Panc1 (cell line): ENCODE data around the gene ORAI1. TPM values are rescaled to one million over a fixed set of nuclear protein-coding genes. Genes with fewer than 3 reads are reported as not detected.

Source experiments
- ATAC-seq: fragments of 200-7000 bp; cut with Tn5 transposase; 2 replicates; pipeline ENCODE4 v1.9.1; 2020; ENCODE audit warnings: mild to moderate bottlenecking, moderate library complexity
- BruUV-seq: library from RNA; stranded (reverse); fragments of 400-500 nt; replicated peaks from 2 replicates; lab custom pipeline; 2021; lab: Mats Ljungman, UMichigan
- CTCF ChIA-PET: fragments of 300-600 bp; sonication (Branson Sonifier 250); formaldehyde crosslinking; loops from one replicate; lab custom pipeline; 2022; ENCODE audit warnings: antibody characterized with exemption; lab: Charles Lee
- POLR2A ChIA-PET: fragments of 300-600 bp; sonication (Branson Sonifier 250); formaldehyde crosslinking; loops from one replicate; lab custom pipeline; 2022; ENCODE audit warnings: antibody characterized with exemption; lab: Charles Lee
- DNase-seq: peaks from one replicate; pipeline ENCODE4 v3.0.0-alpha.2; 2010; ENCODE audit warnings: low read depth, low spot score
- H3K27ac ChIP-seq: 2 replicates; pipeline ENCODE4 v1.5.1; 2011; ENCODE audit warnings: mild to moderate bottlenecking, low read length, inconsistent platforms
- H3K27me3 ChIP-seq: fragments of 200-500 bp; sonication (Bioruptor generic); 2 replicates; pipeline ENCODE4 v1.6.0; 2014; ENCODE audit warnings: low read length, inconsistent platforms; ENCODE audit not compliant: control insufficient read depth, insufficient read depth
- H3K36me3 ChIP-seq: fragments of 200-500 bp; sonication (Bioruptor generic); 2 replicates; pipeline ENCODE4 v1.5.1; 2014; ENCODE audit warnings: inconsistent platforms, mild to moderate bottlenecking, low read length, moderate library complexity; ENCODE audit not compliant: control insufficient read depth, insufficient read depth
- H3K4me1 ChIP-seq: 2 replicates; pipeline ENCODE4 v1.5.1; 2011; ENCODE audit warnings: inconsistent platforms, mild to moderate bottlenecking, low read length, moderate library complexity; ENCODE audit not compliant: control insufficient read depth, insufficient read depth
- H3K4me3 ChIP-seq, 2 experiments: 2 replicates each; pipeline ENCODE4 v1.5.1; 2011 to 2012; ENCODE audit warnings: low read depth in 2 of 2, low read length in 2 of 2, mild to moderate bottlenecking in 2 of 2, inconsistent platforms in 1 of 2, moderate library complexity in 1 of 2
- H3K9me3 ChIP-seq: fragments of 200-500 bp; sonication (Bioruptor generic); 2 replicates; pipeline ENCODE4 v1.5.1; 2014; ENCODE audit warnings: low read depth, mild to moderate bottlenecking, inconsistent platforms, low read length, moderate library complexity; ENCODE audit not compliant: control insufficient read depth, insufficient read depth
- POLR2AphosphoS5 ChIP-seq: IDR thresholded peaks from 2 replicates; pipeline ENCODE4 v1.6.1; 2012; ENCODE audit warnings: mild to moderate bottlenecking, low read depth, low read length, moderate library complexity
- SIN3A ChIP-seq: IDR thresholded peaks from 2 replicates; pipeline ENCODE4 v1.6.1; 2012; ENCODE audit warnings: low read depth, mild to moderate bottlenecking, low read length, moderate library complexity, borderline replicate concordance; ENCODE audit not compliant: insufficient read depth
- TCF7L2 ChIP-seq: IDR thresholded peaks from 2 replicates; pipeline ENCODE4 v1.6.1; 2011; ENCODE audit warnings: mild to moderate bottlenecking, low read depth, low read length, inconsistent platforms
- in situ Hi-C: cut with HindIII; loops from 2 replicates; pipeline ENCODE4 v1.10.0; 2016; ENCODE audit warnings: low sequenced_read_pairs, low pct_unique_long_range_greater_than_20kb
- intact Hi-C: fragments of 100-400 bp; cut with micrococcal nuclease; formaldehyde crosslinking; loops from one replicate; pipeline ENCODE4 v1.10.0; 2022; ENCODE audit not compliant: unreplicated experiment
- total RNA-seq: library from RNA; stranded (reverse); gene quantifications from one replicate; pipeline ENCODE4 v1.2.1, GENCODE V29; 2021; ENCODE audit not compliant: unreplicated experiment
- TF ChIP-seq, protein P1 (sequence below): fragments of 450-650 bp; IDR thresholded peaks from 2 replicates; pipeline ENCODE4 v1.5.1; 2017; ENCODE audit warnings: mild to moderate bottlenecking
- TF ChIP-seq, protein P2 (sequence below), 2 experiments: IDR thresholded peaks; 2 replicates each; pipeline ENCODE4 v1.6.1; 2011 to 2012; ENCODE audit warnings: low read depth in 2 of 2, control low read depth in 1 of 2, low read length in 1 of 2, mild to moderate bottlenecking in 1 of 2, moderate library complexity in 1 of 2; ENCODE audit not compliant: insufficient read depth in 1 of 2

ORAI1 gene
- total RNA-seq, 1 experiment from 2014 or later: 36.7 TPM

DNA sequence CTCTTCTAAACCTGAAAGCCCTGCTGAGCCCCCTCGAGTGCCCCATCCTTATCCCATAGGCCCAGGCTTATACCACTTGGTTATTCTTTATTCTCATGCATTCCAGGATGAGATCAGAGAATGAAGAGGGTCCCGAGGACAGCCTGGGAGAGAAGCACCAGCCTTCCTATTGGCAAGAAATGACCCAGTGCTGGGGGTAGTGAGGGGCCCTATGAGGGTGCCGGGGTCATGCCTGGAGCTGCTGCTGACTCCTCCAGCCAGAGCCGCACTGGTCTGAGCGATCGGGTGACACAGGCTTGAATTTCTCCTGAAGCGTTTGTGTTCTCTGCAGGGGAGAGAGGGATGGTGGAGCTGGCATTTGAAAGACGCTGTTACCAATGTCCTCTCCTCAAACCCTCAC is 25.0 kb downstream of the ORAI1 start:
- Histone ChIP-seq H3K27ac (no peak overlapping the region), H3K4me3 (no peak overlapping the region), H3K4me1 (no peaks in the 10 kb centered on the region), H3K9me3 (no peaks in the 10 kb centered on the region), H3K36me3 (no peaks in the 10 kb centered on the region), H3K27me3 (no peaks in the 10 kb centered on the region)
- no peak for ATAC-seq
- ChIA-PET POLR2A (interaction anchor here (0.5 kb wide), 1 partner anchor 21 kb away, joined by 4 read pairs; no protein-coding TSS in a partner anchor), CTCF (interaction anchor here (0.7 to 1.0 kb wide), 2 partner anchors 157 to 209 kb away, joined by 3 read pairs; no protein-coding TSS in a partner anchor)
- in situ Hi-C loops (no loop called here), intact Hi-C loops (no loop called here)
- DNase-seq: no peak
- no TSS peak for BruUV-seq
- TF ChIP-seq POLR2AphosphoS5: no peak
- TF ChIP-seq TCF7L2: no peak
- TF ChIP-seq, protein P1, sequence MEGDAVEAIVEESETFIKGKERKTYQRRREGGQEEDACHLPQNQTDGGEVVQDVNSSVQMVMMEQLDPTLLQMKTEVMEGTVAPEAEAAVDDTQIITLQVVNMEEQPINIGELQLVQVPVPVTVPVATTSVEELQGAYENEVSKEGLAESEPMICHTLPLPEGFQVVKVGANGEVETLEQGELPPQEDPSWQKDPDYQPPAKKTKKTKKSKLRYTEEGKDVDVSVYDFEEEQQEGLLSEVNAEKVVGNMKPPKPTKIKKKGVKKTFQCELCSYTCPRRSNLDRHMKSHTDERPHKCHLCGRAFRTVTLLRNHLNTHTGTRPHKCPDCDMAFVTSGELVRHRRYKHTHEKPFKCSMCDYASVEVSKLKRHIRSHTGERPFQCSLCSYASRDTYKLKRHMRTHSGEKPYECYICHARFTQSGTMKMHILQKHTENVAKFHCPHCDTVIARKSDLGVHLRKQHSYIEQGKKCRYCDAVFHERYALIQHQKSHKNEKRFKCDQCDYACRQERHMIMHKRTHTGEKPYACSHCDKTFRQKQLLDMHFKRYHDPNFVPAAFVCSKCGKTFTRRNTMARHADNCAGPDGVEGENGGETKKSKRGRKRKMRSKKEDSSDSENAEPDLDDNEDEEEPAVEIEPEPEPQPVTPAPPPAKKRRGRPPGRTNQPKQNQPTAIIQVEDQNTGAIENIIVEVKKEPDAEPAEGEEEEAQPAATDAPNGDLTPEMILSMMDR: no peak

DNA sequence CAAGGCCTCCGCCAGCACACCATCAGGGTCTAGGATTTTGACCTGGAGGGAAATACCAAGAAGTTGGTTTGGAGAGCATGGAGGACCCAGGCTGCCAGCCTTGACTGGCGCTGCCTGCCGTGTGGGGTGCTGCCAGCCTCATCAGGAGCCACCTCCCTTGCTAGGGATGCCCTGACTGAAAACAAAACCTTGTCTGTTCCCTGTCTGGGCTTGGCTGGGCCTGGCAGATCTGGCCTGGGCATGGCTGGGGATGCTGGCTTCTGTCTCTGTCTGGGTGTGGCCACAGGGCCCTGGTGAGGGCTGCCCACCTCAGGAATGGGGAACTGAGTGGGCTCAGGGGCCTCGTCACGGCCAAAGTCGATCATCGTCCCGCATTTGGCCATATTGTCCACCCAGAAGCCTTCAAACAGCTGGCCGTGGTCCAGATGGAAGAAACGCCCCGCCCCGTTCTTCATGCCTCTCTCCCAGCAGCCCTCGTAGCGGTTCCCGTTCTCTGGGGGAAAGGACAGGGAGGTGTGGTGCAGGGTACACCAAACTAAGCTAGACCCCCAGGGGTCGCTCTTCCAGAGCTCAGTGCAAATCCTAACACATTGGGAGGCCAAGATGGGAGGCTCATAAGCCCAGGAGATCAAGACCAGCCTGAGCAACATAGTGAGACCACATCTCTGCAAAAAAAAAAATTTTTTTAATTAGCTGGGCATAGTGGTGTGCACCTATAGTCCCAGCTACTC is 26.6 kb downstream of the ORAI1 start:
- ATAC-seq: no peak
- ChIA-PET POLR2A (interaction anchor here (0.6 kb wide), 1 partner anchor 19 kb away, joined by 3 read pairs; no protein-coding TSS in a partner anchor), CTCF (interaction anchor here (0.6 kb wide), 1 partner anchor 27 kb away, joined by 3 read pairs; no protein-coding TSS in a partner anchor)
- H3K4me3 ChIP-seq: no peak overlapping the region
- no peaks in the 10 kb centered on the region for H3K4me1 ChIP-seq
- intact Hi-C loops: no loop called here
- no peaks in the 10 kb centered on the region for H3K27me3 ChIP-seq
- BruUV-seq: no TSS peak
- in situ Hi-C loops: no loop called here
- no peak for DNase-seq
- H3K27ac ChIP-seq: no peak overlapping the region
- H3K9me3 ChIP-seq: no peaks in the 10 kb centered on the region
- no peaks in the 10 kb centered on the region for H3K36me3 ChIP-seq
- no peak for TF ChIP-seq TCF7L2
- TF ChIP-seq, protein P1: no peak
- TF ChIP-seq POLR2AphosphoS5: no peak
- TF ChIP-seq, protein P2, sequence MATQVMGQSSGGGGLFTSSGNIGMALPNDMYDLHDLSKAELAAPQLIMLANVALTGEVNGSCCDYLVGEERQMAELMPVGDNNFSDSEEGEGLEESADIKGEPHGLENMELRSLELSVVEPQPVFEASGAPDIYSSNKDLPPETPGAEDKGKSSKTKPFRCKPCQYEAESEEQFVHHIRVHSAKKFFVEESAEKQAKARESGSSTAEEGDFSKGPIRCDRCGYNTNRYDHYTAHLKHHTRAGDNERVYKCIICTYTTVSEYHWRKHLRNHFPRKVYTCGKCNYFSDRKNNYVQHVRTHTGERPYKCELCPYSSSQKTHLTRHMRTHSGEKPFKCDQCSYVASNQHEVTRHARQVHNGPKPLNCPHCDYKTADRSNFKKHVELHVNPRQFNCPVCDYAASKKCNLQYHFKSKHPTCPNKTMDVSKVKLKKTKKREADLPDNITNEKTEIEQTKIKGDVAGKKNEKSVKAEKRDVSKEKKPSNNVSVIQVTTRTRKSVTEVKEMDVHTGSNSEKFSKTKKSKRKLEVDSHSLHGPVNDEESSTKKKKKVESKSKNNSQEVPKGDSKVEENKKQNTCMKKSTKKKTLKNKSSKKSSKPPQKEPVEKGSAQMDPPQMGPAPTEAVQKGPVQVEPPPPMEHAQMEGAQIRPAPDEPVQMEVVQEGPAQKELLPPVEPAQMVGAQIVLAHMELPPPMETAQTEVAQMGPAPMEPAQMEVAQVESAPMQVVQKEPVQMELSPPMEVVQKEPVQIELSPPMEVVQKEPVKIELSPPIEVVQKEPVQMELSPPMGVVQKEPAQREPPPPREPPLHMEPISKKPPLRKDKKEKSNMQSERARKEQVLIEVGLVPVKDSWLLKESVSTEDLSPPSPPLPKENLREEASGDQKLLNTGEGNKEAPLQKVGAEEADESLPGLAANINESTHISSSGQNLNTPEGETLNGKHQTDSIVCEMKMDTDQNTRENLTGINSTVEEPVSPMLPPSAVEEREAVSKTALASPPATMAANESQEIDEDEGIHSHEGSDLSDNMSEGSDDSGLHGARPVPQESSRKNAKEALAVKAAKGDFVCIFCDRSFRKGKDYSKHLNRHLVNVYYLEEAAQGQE (IDR thresholded peaks at IDR 0.05; ENCODE audit: insufficient read depth in 1 of 2, low read depth in 2 of 2, low read length in 1 of 2): no peak
- TF ChIP-seq SIN3A: no peak
